GM12875 (cell line): ENCODE results near the gene ZRANB3.
"Not testable (repeated sequence)": the region's sequence is repeated elsewhere in the genome, so short reads cannot be mapped to it uniquely, and the experiment has no call there.

Experiments
- H3K4me3 ChIP-seq: one replicate; pipeline ENCODE4 v1.5.1; 2011; ENCODE audit warnings: low read depth, low read length, control low read depth
- CTCF ChIP-seq: IDR thresholded peaks from 2 replicates; pipeline ENCODE4 v1.5.1; 2011; ENCODE audit warnings: low read depth, mild to moderate bottlenecking, control low read depth, inconsistent platforms, low read length, moderate library complexity, borderline replicate concordance; ENCODE audit not compliant: insufficient read depth

The ZRANB3 gene

GRCh38 chr2:135124924-135125886, 405.8 kb downstream of the ZRANB3 start:
- H3K4me3 ChIP-seq: no peak overlapping the region
- no peak for TF ChIP-seq CTCF

GRCh38 chr2:135121658-135122039, 409.4 kb downstream of the ZRANB3 start:
- not testable (repeated sequence) for H3K4me3 ChIP-seq

- no peak overlapping the region for H3K4me3 ChIP-seq
- no peak for TF ChIP-seq CTCF
These were observed 409.9 kb downstream of the ZRANB3 start for GRCh38 chr2:135121016-135121657.

GRCh38 chr2:135119582-135119981, 411.4 kb downstream of the ZRANB3 start:
- H3K4me3 ChIP-seq: no peak overlapping the region
- TF ChIP-seq CTCF: no peak

GRCh38 chr2:135113322-135113721, 417.7 kb downstream of the ZRANB3 start:
- no peak for TF ChIP-seq CTCF
- H3K4me3 ChIP-seq: no peak overlapping the region

GRCh38 chr2:135105513-135106316, 425.3 kb downstream of the ZRANB3 start:
- H3K4me3 ChIP-seq: not testable (repeated sequence)

- no peak overlapping the region for H3K4me3 ChIP-seq
- no peak for TF ChIP-seq CTCF
These were observed 427.2 kb downstream of the ZRANB3 start for GRCh38 chr2:135103843-135104242.
